GM12874 (cell line): ENCODE results near the gene AP3B2.

Experiments used
- TF ChIP-seq, protein P1 (sequence below): IDR thresholded peaks from 2 replicates; pipeline ENCODE4 v1.5.1; 2011; ENCODE audit warnings: low read depth, mild to moderate bottlenecking, control low read depth, low read length, moderate library complexity; ENCODE audit not compliant: insufficient read depth

AP3B2 gene

DNA sequence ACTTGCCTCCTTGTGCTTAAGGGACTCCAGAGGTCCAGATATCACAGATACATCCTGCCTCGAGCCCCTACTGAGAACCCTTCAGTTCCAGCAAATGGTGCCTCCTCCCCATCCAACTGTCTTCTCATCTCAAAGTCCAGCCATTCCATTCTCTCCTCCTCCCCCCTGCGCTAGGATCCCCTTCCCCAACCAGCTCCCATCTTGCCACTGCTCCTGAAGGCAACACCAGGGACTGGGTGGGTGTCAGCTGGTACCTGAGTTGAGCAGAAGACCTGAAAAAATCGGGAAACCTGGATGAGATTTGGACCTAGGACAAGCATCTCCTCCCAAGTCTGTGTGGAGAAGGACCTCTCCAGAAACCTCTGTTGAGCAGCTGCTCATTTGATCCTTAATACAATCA lies 2.4 kb upstream of the AP3B2 start:
- TF ChIP-seq, protein P1, sequence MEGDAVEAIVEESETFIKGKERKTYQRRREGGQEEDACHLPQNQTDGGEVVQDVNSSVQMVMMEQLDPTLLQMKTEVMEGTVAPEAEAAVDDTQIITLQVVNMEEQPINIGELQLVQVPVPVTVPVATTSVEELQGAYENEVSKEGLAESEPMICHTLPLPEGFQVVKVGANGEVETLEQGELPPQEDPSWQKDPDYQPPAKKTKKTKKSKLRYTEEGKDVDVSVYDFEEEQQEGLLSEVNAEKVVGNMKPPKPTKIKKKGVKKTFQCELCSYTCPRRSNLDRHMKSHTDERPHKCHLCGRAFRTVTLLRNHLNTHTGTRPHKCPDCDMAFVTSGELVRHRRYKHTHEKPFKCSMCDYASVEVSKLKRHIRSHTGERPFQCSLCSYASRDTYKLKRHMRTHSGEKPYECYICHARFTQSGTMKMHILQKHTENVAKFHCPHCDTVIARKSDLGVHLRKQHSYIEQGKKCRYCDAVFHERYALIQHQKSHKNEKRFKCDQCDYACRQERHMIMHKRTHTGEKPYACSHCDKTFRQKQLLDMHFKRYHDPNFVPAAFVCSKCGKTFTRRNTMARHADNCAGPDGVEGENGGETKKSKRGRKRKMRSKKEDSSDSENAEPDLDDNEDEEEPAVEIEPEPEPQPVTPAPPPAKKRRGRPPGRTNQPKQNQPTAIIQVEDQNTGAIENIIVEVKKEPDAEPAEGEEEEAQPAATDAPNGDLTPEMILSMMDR = no peak

DNA sequence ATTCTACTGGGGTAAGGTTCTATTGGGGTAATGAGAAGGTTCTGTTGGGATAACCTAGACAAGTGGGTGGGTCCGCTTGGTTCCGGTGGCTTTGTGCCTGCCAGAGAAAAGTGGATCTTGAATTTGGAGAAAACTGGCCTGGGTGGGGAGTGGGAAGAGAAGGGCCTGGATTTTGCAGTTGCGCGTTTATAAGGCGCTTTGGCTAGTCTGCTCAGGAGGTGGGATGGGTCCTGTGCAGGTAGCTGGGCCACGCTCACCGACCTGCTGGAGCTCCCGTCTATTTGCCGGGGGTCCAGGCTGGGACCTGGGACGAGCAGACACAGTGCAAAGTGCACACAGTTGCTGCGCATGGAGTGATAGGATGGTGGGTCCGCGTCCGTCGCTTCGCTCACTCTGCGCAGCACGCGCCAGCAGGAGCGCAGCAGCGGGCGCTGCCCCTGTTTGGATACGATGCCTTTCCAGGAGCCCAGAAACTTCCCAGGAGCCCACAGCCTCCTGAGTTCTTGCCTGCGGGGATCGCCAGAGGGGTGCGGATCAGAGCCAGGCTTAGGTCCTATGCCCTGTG lies 1.3 kb upstream of the AP3B2 start:
- TF ChIP-seq, protein P1 = no peak

DNA sequence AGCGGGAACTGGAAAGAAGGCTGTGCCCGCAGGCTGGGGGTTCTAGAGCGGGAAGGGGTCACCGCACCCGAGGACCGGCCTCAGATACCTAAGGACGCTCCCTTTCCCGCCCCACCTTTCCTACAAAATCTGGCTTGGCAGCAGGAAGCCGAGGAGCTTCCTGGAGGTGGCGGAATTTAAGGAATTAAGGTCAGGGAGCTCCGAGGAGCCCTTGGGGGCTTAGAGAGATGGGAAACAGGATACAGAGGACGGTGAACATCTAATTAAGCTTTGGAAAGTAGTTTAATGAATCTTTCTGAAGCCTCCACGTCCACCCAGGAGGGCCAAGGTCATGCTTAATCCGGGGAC lies 507 bp upstream of the AP3B2 start:
- TF ChIP-seq, protein P1 = no peak

- TF ChIP-seq, protein P1 = no peak
These were observed 624 bp downstream of the AP3B2 start for GRCh38 chr15:82709081-82709420.

- TF ChIP-seq, protein P1 = no peak
These were observed 9.9 kb downstream of the AP3B2 start for GRCh38 chr15:82699726-82700125.

- TF ChIP-seq, protein P1 = no peak
These were observed 10.8 kb downstream of the AP3B2 start for GRCh38 chr15:82698711-82699345.

- TF ChIP-seq, protein P1 = no peak
These were observed 11.8 kb downstream of the AP3B2 start for GRCh38 chr15:82697735-82698407.
